WERI-Rb-1 (cell line): ENCODE results near the gene PLXNA2.

Experiments used
- DNase-seq: peaks from one replicate; pipeline ENCODE4 v3.0.0-alpha.2; 2020
- H3K27ac ChIP-seq: fragments of 250-450 bp; sonication (Bioruptor Pico); 2 replicates; pipeline ENCODE4 v1.5.1; 2020; ENCODE audit warnings: mild to moderate bottlenecking, moderate library complexity
- H3K27me3 ChIP-seq: fragments of 250-450 bp; sonication (Bioruptor Pico); 2 replicates; pipeline ENCODE4 v1.5.1; 2021; ENCODE audit warnings: mild to moderate bottlenecking, low read depth, moderate library complexity; ENCODE audit not compliant: insufficient read depth, severe bottlenecking
- H3K36me3 ChIP-seq: fragments of 250-450 bp; sonication (Bioruptor Pico); 2 replicates; pipeline ENCODE4 v1.5.1; 2020; ENCODE audit warnings: mild to moderate bottlenecking, moderate library complexity
- H3K4me3 ChIP-seq: 2 replicates; pipeline ENCODE4 v1.5.1; 2011; ENCODE audit warnings: low read depth, mild to moderate bottlenecking, control low read depth, low read length
- H3K9me3 ChIP-seq: fragments of 250-450 bp; sonication (Bioruptor Pico); 2 replicates; pipeline ENCODE4 v1.5.1; 2021; ENCODE audit warnings: mild to moderate bottlenecking, moderate library complexity; ENCODE audit not compliant: severe bottlenecking
- CTCF ChIP-seq: IDR thresholded peaks from 2 replicates; pipeline ENCODE4 v1.5.1; 2011; ENCODE audit warnings: low read depth, mild to moderate bottlenecking, control low read depth, inconsistent platforms, low read length

PLXNA2 gene

GRCh38 chr1:208169081-208169879, 74.9 kb downstream of the PLXNA2 start:
- Histone ChIP-seq H3K9me3 (no peaks in the 10 kb centered on the region), H3K4me3 (no peak overlapping the region)
- no peak for DNase-seq

GRCh38 chr1:208167261-208167869, 76.8 kb downstream of the PLXNA2 start:
- Histone ChIP-seq H3K27ac (peak overlapping the region; percentile 61), H3K27me3 (no peaks in the 10 kb centered on the region), H3K9me3 (no peaks in the 10 kb centered on the region), H3K4me3 (no peak overlapping the region), H3K36me3 (no peaks in the 10 kb centered on the region)
- peak; percentile 76 for DNase-seq
- peak; percentile 50 for TF ChIP-seq CTCF

More at GRCh38 chr1:208169081-208169879, 74.9 kb downstream of the PLXNA2 start:
- no peaks in the 10 kb centered on the region; the same call in 1 of the 2 replicates for H3K36me3 ChIP-seq
- TF ChIP-seq CTCF: no peak
- H3K27me3 ChIP-seq: no peaks in the 10 kb centered on the region
- no peak overlapping the region for H3K27ac ChIP-seq

GRCh38 chr1:208166340-208167138, 77.6 kb downstream of the PLXNA2 start:
- H3K4me3 ChIP-seq: no peak overlapping the region
- H3K27me3 ChIP-seq: no peaks in the 10 kb centered on the region
- DNase-seq: no peak
- TF ChIP-seq CTCF: no peak
- H3K9me3 ChIP-seq: no peaks in the 10 kb centered on the region
- no peaks in the 10 kb centered on the region for H3K36me3 ChIP-seq
- H3K27ac ChIP-seq: peak overlapping the region; percentile 61

- TF ChIP-seq CTCF: no peak
- Histone ChIP-seq H3K27me3 (no peaks in the 10 kb centered on the region), H3K27ac (peak overlapping the region; percentile 61), H3K9me3 (no peaks in the 10 kb centered on the region), H3K36me3 (no peaks in the 10 kb centered on the region), H3K4me3 (no peak overlapping the region)
- DNase-seq: peak; percentile 64
Measured at GRCh38 chr1:208165659-208166058, 78.5 kb downstream of the PLXNA2 start.

GRCh38 chr1:208164609-208165008, 79.6 kb downstream of the PLXNA2 start:
- no peaks in the 10 kb centered on the region for H3K36me3 ChIP-seq
- TF ChIP-seq CTCF: peak; percentile 45
- DNase-seq: peak; percentile 96
- 0 out of 2 replicates have a peak overlapping the region, but pooled peaks have one; percentile 0 for H3K4me3 ChIP-seq
- no peaks in the 10 kb centered on the region for H3K27me3 ChIP-seq
- H3K9me3 ChIP-seq: no peaks in the 10 kb centered on the region
- peak overlapping the region; percentile 61 for H3K27ac ChIP-seq
